ENCODE results near the gene CEP41. TPM values are rescaled to one million over a fixed set of nuclear protein-coding genes. Genes with fewer than 3 reads are reported as not detected.

The CEP41 gene
- total and polyA plus RNA-seq, 11 donors, result 1.7 to 11.4 (median 4.1) TPM

- H3K4me3 ChIP-seq, result no peak overlapping the region
- H3K27ac ChIP-seq, result no peak overlapping the region
- no peaks in the 10 kb centered on the region for H3K4me1 ChIP-seq
- TF ChIP-seq POLR2A (IDR thresholded peaks at IDR 0.05) (no peak), CTCF (IDR thresholded peaks at IDR 0.05) (no peak)
- 50 to 59% (median 53%) methylated on average over 8 of the region's 8 CpGs for WGBS, 4 donors
- peaks cover 0 to 5% (median 0%) of the 10 kb centered on the region in 9 donors for H3K27me3 ChIP-seq
- no peak for DNase-seq
- H3K36me3 ChIP-seq, result no peaks in the 10 kb centered on the region
- intact Hi-C loops (cut with DNase I), result no loop called here
- no peak for ATAC-seq
- peaks cover 0 to 12% (median 0%) of the 10 kb centered on the region in 12 donors for H3K9me3 ChIP-seq
Measured at GRCh38 chr7:130345136-130345535, 95.7 kb downstream of the CEP41 start.

- intact Hi-C loops (cut with DNase I), result no loop called here
- H3K27ac ChIP-seq, result no peak within 1 kb of the TSS
- no peak within 1 kb of the TSS for H3K4me3 ChIP-seq
- peaks cover 0 to 12% (median 0%) of the 10 kb centered on the region in 12 donors for H3K9me3 ChIP-seq
- H3K36me3 ChIP-seq, result no peaks in the 10 kb centered on the region
- no peak for DNase-seq
- H3K27me3 ChIP-seq, result peaks cover 0 to 5% (median 0%) of the 10 kb centered on the region in 9 donors
- TF ChIP-seq CTCF (IDR thresholded peaks at IDR 0.05) (no peak), POLR2A (IDR thresholded peaks at IDR 0.05) (no peak)
- ATAC-seq, result no peak
- 94 to 97% (median 95%) methylated on average over 5 of the region's 5 CpGs for WGBS, 4 donors
- no peaks in the 10 kb centered on the region for H3K4me1 ChIP-seq
Measured at GRCh38 chr7:130344271-130344866, 96.4 kb downstream of the CEP41 start, which contains the start of gene CPA5. Gene CPA5, plus strand, starts transcription at chr7:130344816. Its CDS starts 1,670 bp downstream, at chr7:130346486.

Other genes with a start within 250 kb of the CEP41 start
- 10 to 100 TPM in 5 of 9 donors, 1 to 10 TPM in 4; 7.3 to 15.0 (median 10.1) TPM for gene TMEM209, start 235.6 kb downstream of the CEP41 start, total RNA-seq
- gene TMEM209, start 235.6 kb downstream of the CEP41 start, polyA plus RNA-seq, result 1 to 10 TPM; 4.4 to 8.4 TPM
- gene SSMEM1, start 233.2 kb downstream of the CEP41 start, total RNA-seq, result not detected
- not detected for gene SSMEM1, start 233.2 kb downstream of the CEP41 start, polyA plus RNA-seq
- 1 to 10 TPM in 1 of 9 donors, under 1 TPM in 3, not detected in 5; 0.76 to 1.1 (median 0.82) TPM for gene CPA2, start 174.2 kb downstream of the CEP41 start, total RNA-seq
- gene CPA2, start 174.2 kb downstream of the CEP41 start, polyA plus RNA-seq, result under 1 TPM in 1 of 2 donors, not detected in 1; 0.17 TPM
- 10 to 100 TPM in 1 of 9 donors, under 1 TPM in 2, not detected in 6; 0.21 to 22.2 (median 0.33) TPM for gene CPA4, start 147.9 kb downstream of the CEP41 start, total RNA-seq
- under 1 TPM in 1 of 2 donors, not detected in 1; 0.06 TPM for gene CPA4, start 147.9 kb downstream of the CEP41 start, polyA plus RNA-seq
- not detected for gene CPA5, start 96.2 kb downstream of the CEP41 start, total RNA-seq
- gene CPA5, start 96.2 kb downstream of the CEP41 start, polyA plus RNA-seq, result not detected
- gene CPA1, start 60.5 kb downstream of the CEP41 start, total RNA-seq, result 1 to 10 TPM in 5 of 9 donors, not detected in 4; 1.3 to 3.8 (median 3.1) TPM
- gene CPA1, start 60.5 kb downstream of the CEP41 start, polyA plus RNA-seq, result under 1 TPM in 1 of 2 donors, not detected in 1; 0.29 TPM
- gene MEST, start 51.1 kb upstream of the CEP41 start, total RNA-seq, result 10 to 100 TPM in 2 of 9 donors, 1 to 10 TPM in 6, under 1 TPM in 1; 0.79 to 46.0 (median 5.3) TPM
- 1 to 10 TPM; 2.3 to 4.2 TPM for gene MEST, start 51.1 kb upstream of the CEP41 start, polyA plus RNA-seq
- gene COPG2, start 227.7 kb upstream of the CEP41 start, total RNA-seq, result 10 to 100 TPM; 14.6 to 26.9 (median 19.5) TPM
- 10 to 100 TPM in 1 of 2 donors, 1 to 10 TPM in 1; 6.9 to 16.3 TPM for gene COPG2, start 227.7 kb upstream of the CEP41 start, polyA plus RNA-seq
- gene TSGA13, start 245.5 kb upstream of the CEP41 start, total RNA-seq, result not detected
- not detected for gene TSGA13, start 245.5 kb upstream of the CEP41 start, polyA plus RNA-seq

Data from heart left ventricle (tissue), 16 donors.